ENCODE results near the gene ERV3-1. TPM values are rescaled to one million over a fixed set of nuclear protein-coding genes. Genes with fewer than 3 reads are reported as not detected.
A peak's percentile ranks its signal among the peaks of the same experiment; 100 is the strongest.

Gene ERV3-1
- total RNA-seq, 2 donors from 2014 or later, result 3.5 to 5.7 TPM

GRCh38 chr7:65001291-65001814, 5.1 kb downstream of the ERV3-1 start:
- Histone ChIP-seq H3K27me3 (no peaks in the 10 kb centered on the region), H3K36me3 (no peaks in the 10 kb centered on the region), H3K9me3 (no peaks in the 10 kb centered on the region), H3K4me1 (peaks cover 0 to 15% of the 10 kb centered on the region in 2 donors), H3K27ac (no peak overlapping the region), H3K4me3 (no peak overlapping the region)
- no peak for TF ChIP-seq CTCF (IDR thresholded peaks at IDR 0.05)
- no peak for DNase-seq (ENCODE audit: low spot score)

- no peak overlapping the region for H3K4me3 ChIP-seq
- no peak for DNase-seq (ENCODE audit: low spot score)
- TF ChIP-seq CTCF (IDR thresholded peaks at IDR 0.05), result no peak
- no peaks in the 10 kb centered on the region for H3K9me3 ChIP-seq
- no peaks in the 10 kb centered on the region for H3K27me3 ChIP-seq
- H3K27ac ChIP-seq, result peak overlapping the region in 1 of 2 donors; percentile 60
- peaks cover 0 to 3% of the 10 kb centered on the region in 2 donors for H3K4me1 ChIP-seq
- H3K36me3 ChIP-seq, result no peaks in the 10 kb centered on the region
Measured at GRCh38 chr7:64999165-65000004, 7.1 kb downstream of the ERV3-1 start.

GRCh38 chr7:64998865-64999164, 7.7 kb downstream of the ERV3-1 start:
- Histone ChIP-seq H3K9me3 (no peaks in the 10 kb centered on the region), H3K36me3 (no peaks in the 10 kb centered on the region), H3K27ac (peak overlapping the region in 1 of 2 donors; percentile 60), H3K4me1 (peaks cover 0 to 3% of the 10 kb centered on the region in 2 donors), H3K4me3 (no peak overlapping the region), H3K27me3 (no peaks in the 10 kb centered on the region)
- no peak for TF ChIP-seq CTCF (IDR thresholded peaks at IDR 0.05)
- no peak for DNase-seq (ENCODE audit: low spot score)

- Histone ChIP-seq H3K9me3 (no peaks in the 10 kb centered on the region), H3K4me1 (peaks cover 0 to 3% of the 10 kb centered on the region in 2 donors)
Measured at GRCh38 chr7:64997927-64998391, 8.5 kb downstream of the ERV3-1 start.

GRCh38 chr7:64997164-64997908, 9.2 kb downstream of the ERV3-1 start:
- H3K27me3 ChIP-seq, result no peaks in the 10 kb centered on the region
- H3K4me3 ChIP-seq, result no peak overlapping the region
- H3K27ac ChIP-seq, result peak overlapping the region in 1 of 2 donors; percentile 60
- no peak for TF ChIP-seq CTCF (IDR thresholded peaks at IDR 0.05)
- H3K36me3 ChIP-seq, result peaks cover 9% of the 10 kb centered on the region
- H3K4me1 ChIP-seq, result peaks cover 0 to 3% of the 10 kb centered on the region in 2 donors
- H3K9me3 ChIP-seq, result no peaks in the 10 kb centered on the region
- no peak for DNase-seq (ENCODE audit: low spot score)

More at GRCh38 chr7:64997927-64998391, 8.5 kb downstream of the ERV3-1 start:
- DNase-seq (ENCODE audit: low spot score), result no peak
- no peak for TF ChIP-seq CTCF (IDR thresholded peaks at IDR 0.05)
- Histone ChIP-seq H3K27ac (peak overlapping the region in 1 of 2 donors; percentile 60), H3K27me3 (no peaks in the 10 kb centered on the region), H3K4me3 (no peak overlapping the region), H3K36me3 (peaks cover 3% of the 10 kb centered on the region)
